Stimulated activated CD8-positive, alpha-beta memory T cell treated with anti-CD3 and anti-CD28 coated beads, Interleukin-15, amount 100 ng/mL, for 48 hours (primary cell): ENCODE measurements around the gene MRPS25.
A peak's percentile ranks its signal among the peaks of the same experiment; 100 is the strongest.

Experiments used
- DNase-seq, 2 donors: peaks; one replicate each; pipeline ENCODE4 v3.0.0-alpha.2; 2020; ENCODE audit warnings: low read depth in 2 of 2

Gene MRPS25

DNA sequence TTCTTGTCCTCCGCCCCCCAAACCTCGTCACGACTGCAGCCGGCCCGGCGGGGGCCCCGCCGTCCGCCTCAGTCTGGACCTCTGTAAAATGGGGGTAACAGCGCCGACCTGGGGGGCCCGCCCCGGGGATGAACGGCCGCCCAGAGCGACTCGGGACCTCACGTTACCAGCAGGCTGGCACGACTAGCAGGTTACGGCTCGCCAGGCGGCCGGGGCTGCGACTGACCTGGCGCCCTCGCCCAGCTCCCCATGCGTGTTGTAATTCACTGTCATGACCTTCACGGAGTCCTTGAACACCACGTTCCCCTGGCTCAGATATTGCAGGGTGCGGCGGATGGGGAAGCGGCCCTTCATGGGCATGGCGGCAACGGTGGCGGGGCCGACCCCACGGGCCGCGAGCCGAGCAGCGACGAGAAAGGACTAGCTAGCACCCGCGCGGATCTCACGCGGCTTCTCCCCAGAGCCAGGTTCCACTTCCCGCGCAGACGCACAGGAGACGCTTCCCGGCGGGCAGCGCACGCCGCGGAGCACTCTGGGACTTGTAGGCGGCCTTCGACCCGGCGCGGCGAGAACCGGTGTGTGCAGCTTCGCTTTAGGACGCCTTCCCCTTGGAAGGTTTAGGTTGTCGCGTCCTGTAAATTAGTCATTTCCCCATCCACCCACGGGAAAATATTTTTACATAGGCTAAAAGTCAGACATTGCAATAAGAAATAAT lies at the start of gene MRPS25:
MRPS25 (minus strand) TSS at position 481 of the 715 bp plus-strand sequence; CDS start at position 360, 121 bp downstream.
- DNase-seq, result peak; percentile 85 to 90

- DNase-seq, result no peak
These were observed 48.8 kb upstream of the MRPS25 start for GRCh38 chr3:15113884-15114283.

- no peak for DNase-seq
These were observed 48.4 kb upstream of the MRPS25 start for GRCh38 chr3:15113471-15113870.

DNA sequence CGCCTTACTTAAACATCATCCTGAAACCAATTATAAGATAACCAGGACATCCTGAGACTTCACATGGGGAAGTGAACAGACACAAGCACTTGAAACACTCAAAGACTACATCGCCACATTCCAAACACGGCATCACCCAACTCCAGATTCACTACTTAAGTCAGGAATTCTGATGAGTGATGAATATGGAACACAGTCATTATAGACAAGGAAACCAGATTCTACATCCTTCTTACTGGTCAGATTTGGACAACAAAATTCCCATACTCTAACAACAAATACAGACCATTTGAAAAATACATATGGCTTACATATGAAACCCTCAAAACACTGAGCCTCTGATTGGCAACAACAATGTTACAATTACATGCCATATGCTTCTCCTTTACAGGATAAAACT lies 46.9 kb upstream of the MRPS25 start:
- no peak for DNase-seq

GRCh38 chr3:15110206-15110605 lies 45.1 kb upstream of the MRPS25 start:
- DNase-seq, result no peak

- DNase-seq, result no peak
These were observed 43.8 kb upstream of the MRPS25 start for GRCh38 chr3:15108869-15109268.

DNA sequence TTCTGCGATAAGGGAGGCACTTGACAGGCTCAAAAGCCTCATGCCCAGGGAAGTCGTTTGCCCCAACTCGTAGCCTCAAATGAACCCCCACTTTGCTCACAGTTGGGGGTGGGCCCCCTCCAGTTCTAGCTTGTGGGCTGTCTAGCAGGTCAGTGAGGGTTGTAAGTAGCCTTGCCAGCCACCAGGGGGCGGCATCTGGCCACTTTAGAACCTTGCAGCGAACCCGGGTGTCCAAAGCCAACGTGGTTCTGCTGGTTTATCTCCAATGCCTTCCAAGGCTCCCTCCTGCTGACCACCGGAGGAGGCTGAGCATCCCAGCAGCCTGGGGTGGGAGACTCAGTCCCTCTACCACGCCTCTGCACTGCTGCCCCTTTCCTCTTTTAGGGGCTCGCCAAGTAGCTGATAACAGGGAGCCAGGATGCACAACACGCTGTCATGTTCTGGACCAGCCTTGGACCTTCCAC lies 43.0 kb upstream of the MRPS25 start:
- peak; percentile 44 to 56 for DNase-seq

DNA sequence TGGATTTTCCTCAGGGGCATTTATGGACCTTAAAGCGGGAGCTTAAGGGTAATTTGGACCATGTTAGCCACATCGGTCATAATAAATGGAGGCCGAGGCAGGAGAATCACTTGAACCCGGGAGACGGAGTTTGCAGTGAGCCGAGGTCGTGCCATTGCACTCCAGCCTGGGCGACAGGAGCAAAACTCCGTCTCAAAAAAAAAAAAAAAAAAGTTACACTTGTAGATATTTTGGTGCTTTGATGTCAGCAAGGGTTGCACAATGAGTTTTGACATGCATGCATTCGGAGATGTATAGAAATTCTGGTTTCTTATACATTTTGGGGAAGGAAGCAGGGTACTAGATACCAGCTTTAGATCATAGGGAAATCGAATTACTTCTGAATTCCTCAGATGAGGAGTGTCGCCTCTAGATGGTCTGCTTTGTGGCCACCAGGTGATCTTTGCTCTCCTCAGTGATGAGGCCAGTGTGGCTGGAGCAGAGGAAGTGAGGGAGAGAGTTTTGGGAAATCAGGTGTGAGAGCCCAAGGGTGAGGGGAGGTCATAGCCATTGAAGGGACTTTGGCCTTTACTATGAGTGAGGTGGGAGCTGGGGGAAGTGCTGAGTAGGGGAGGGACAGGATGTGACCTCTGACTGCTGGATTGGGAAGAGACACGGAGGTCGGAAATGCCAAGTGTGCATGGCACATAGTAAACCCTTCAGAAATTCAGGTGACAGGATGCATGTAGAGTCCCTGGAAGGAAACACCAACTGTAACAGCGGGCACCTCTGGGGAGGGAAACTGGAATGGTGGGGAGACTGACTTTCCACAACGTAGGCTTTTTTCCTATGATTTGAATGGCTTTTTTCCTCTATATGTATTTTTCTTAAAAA lies 42.2 kb upstream of the MRPS25 start:
- no peak for DNase-seq

DNA sequence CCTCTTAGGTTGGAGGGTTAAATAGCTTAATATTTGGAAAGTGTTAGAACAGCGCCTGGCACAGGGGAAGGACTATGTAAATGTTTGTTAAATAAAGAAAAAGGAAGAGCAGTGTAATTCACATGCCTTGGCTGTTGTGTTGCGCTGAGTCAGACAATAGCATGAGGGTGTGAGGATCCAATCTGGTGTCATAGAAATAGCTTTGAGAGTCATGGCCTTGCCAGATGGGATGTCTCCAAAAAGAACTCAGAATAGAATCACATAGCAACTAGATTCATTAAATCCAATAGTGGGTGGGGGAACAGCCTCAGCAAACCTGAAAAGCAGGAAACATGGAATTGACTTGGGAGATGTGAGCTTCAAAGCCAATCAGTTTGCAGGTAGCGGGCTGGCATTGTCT lies 37.7 kb upstream of the MRPS25 start:
- no peak for DNase-seq

DNA sequence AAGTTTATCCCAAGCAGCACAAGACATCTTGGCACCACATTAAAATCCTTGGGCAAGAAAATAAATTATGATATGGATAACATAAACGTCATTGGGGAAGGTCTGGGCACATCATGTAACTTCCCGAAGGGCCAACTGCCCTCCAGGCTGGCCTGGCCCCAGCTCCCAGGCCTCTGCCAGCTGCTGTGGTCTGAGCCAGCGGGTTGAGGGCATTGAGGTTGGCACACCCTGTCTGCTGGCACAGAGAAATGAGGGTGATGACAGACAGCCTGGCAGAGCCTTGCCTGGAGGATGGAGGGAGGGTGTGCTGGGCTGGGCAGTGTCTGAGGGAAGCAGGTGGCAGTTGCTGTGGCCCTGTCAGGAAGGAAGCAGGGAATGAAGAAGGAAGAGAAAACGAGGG lies 37.1 kb upstream of the MRPS25 start:
- DNase-seq, result no peak

GRCh38 chr3:15099364-15100098 lies 34.4 kb upstream of the MRPS25 start:
- DNase-seq, result no peak

- peak; percentile 94 to 95 for DNase-seq
These were observed 33.6 kb upstream of the MRPS25 start, which contains the start of gene RBSN for GRCh38 chr3:15098503-15099363. Gene RBSN (minus strand): TSS chr3:15099148. CDS start chr3:15096120, 3,028 bp downstream.

DNA sequence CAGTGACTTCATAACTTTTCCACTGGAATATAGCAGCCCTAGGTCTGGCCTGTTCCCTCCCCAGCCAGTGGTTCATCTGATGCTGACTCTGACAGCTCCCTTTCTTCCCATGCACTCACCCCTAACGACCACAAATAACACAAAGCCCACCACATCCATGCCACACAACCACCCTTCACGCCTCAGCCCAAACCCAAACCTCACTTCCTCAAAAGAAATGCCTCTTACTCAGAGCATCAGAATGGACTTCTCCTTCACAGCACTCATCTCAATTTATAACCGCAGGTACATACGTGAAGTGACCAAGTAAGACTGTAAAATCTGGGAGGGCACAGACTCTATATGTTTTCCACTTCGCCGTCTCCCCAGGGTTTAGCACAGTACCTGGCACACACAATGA lies 32.8 kb upstream of the MRPS25 start:
- DNase-seq, result peak; percentile 16 to 25

- DNase-seq, result no peak
These were observed 30.9 kb upstream of the MRPS25 start for GRCh38 chr3:15096046-15096445.

GRCh38 chr3:15094187-15094875 lies 29.2 kb upstream of the MRPS25 start:
- DNase-seq, result no peak

- DNase-seq, result no peak
These were observed 27.6 kb upstream of the MRPS25 start for GRCh38 chr3:15092686-15093085.

GRCh38 chr3:15091575-15091974 lies 26.5 kb upstream of the MRPS25 start:
- DNase-seq, result no peak

- no peak for DNase-seq
These were observed 24.1 kb upstream of the MRPS25 start for GRCh38 chr3:15089201-15089600.

DNA sequence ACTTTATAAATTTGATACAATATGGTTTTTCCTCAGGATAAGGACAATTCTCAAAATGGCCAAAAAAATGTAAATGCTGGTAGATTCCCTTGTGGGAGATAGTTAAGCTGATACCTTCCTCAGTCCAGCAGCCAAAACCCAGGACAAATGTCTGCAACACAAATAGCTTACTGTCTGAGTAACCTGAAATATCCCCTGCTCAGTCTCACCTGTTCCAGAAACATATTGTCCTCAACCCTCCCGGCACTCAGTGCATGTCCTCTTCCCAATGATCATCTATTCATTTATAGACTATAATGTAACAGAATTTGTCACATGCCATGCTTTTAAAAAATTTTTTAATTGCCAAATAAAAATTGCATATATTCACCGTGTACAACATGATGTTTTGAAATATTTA lies 21.6 kb upstream of the MRPS25 start:
- DNase-seq, result no peak

GRCh38 chr3:15086263-15086662 lies 21.1 kb upstream of the MRPS25 start:
- no peak for DNase-seq

DNA sequence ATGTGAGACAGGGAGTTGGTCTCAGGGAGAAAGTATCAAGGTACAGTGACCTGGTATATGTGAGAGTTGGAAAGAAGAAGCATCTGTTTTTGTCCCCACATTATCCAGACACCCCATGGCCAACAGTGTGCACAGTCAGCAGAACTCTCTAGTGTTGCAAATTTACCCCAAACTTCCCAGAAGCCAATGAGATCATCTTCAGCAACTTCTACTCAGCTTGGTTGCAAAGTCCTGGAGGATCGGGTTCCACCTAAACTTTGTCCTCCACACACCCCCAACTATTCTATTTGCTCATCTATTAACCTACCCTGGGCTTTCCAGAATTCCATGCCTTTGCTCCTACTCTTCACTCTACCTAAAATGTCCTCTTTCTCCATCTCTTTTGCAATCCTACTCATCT lies 18.1 kb upstream of the MRPS25 start:
- DNase-seq, result no peak
